MCF 10A (cell line): Measurements from ENCODE around the gene KIAA0753. TPM values are rescaled to one million over a fixed set of nuclear protein-coding genes. Genes with fewer than 3 reads are reported as not detected.

ENCODE experiments used
- BruUV-seq: library from RNA; stranded (reverse); fragments of 400-500 nt; replicated peaks from 2 replicates; lab custom pipeline; 2021; lab: Mats Ljungman, UMichigan
- CTCF ChIA-PET: fragments of 300-600 bp; sonication (Branson Sonifier 250); formaldehyde crosslinking; extraction: SDS; loops from one replicate; lab custom pipeline; 2021; ENCODE audit warnings: antibody characterized with exemption, inconsistent platforms; lab: Yijun Ruan, JAX
- POLR2A ChIA-PET: fragments of 300-600, 350-650 bp; sonication (Branson Sonifier 250); formaldehyde crosslinking; extraction: SDS; loops from one replicate; lab custom pipeline; 2020; ENCODE audit warnings: antibody characterized with exemption, inconsistent platforms; lab: Yijun Ruan, JAX
- DNase-seq: peaks from one replicate; pipeline ENCODE4 v3.0.0-alpha.2; 2018; ENCODE audit not compliant: unreplicated experiment
- H3K27ac Mint-ChIP-seq: one replicate; pipeline ENCODE4 v1.8.0; 2022; ENCODE audit warnings: mild to moderate bottlenecking, low read depth, mixed read lengths; ENCODE audit not compliant: unreplicated experiment
- H3K27me3 Mint-ChIP-seq: one replicate; pipeline ENCODE4 v1.8.0; 2022; ENCODE audit warnings: mixed read lengths; ENCODE audit not compliant: insufficient read depth, unreplicated experiment
- H3K36me3 Mint-ChIP-seq: one replicate; pipeline ENCODE4 v1.8.0; 2022; ENCODE audit warnings: mild to moderate bottlenecking, moderate library complexity, mixed read lengths; ENCODE audit not compliant: insufficient read depth, unreplicated experiment
- H3K4me1 Mint-ChIP-seq: one replicate; pipeline ENCODE4 v1.8.0; 2022; ENCODE audit warnings: mixed read lengths; ENCODE audit not compliant: insufficient read depth, unreplicated experiment
- H3K4me3 Mint-ChIP-seq: one replicate; pipeline ENCODE4 v1.8.0; 2022; ENCODE audit warnings: mild to moderate bottlenecking, moderate library complexity, mixed read lengths; ENCODE audit not compliant: unreplicated experiment
- H3K9me3 Mint-ChIP-seq: one replicate; pipeline ENCODE4 v1.8.0; 2022; ENCODE audit warnings: mixed read lengths; ENCODE audit not compliant: unreplicated experiment
- CTCF ChIP-seq: fragments of 200-600 bp; IDR thresholded peaks from one replicate; pipeline ENCODE4 v1.8.0; 2022; ENCODE audit warnings: antibody characterized with exemption, mild to moderate bottlenecking; ENCODE audit not compliant: unreplicated experiment
- intact Hi-C: fragments of 100-400 bp; cut with micrococcal nuclease; formaldehyde crosslinking; loops from 2 replicates; pipeline ENCODE4 v1.14.1; 2022
- total RNA-seq: library from RNA; stranded (reverse); gene quantifications from 2 replicates; pipeline ENCODE4 v1.2.3, GENCODE V29; 2022

Gene KIAA0753
- total RNA-seq, 1 experiment from 2014 or later = 22.8 TPM

DNA sequence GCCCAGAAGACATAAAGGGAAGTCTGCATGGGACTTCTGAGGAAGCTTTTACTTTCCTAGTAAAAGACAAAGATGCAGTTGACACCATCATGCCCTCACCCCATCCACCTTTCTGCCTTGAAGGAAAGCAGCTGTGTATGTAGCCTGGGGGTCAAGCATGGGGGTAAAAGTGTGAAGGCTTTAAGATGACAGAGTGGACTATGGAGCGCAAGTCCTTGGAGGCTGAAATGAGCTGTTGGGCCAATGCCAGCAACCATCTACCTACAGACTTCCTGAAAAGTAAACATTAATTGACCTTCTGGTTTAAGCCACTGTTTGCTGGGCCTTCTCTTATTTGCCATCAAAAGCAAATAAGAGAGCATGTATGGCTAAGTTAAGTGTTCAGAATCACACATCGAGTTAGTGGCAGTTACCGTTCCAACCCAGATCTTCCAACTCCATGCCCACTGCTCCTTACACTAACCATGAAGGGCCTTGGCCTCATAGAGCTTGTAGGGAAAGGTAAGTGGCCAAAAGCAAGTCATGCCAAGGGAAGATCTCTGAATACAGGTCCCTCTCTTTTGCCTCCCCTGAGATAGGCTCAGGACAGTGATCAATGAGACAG is 42.7 kb upstream of the KIAA0753 start:
- H3K9me3 Mint-ChIP-seq = no peaks in the 10 kb centered on the region
- ChIA-PET CTCF (interaction anchor here (0.6 to 1.1 kb wide), 3 partner anchors 11 to 614 kb away, joined by 3 to 8 read pairs (median 3); no protein-coding TSS in a partner anchor), POLR2A (interaction anchor here (1.2 kb wide), 1 partner anchor 8 kb away, joined by 4 read pairs; no protein-coding TSS in a partner anchor)
- no peak overlapping the region for H3K4me3 Mint-ChIP-seq
- H3K36me3 Mint-ChIP-seq = no peaks in the 10 kb centered on the region
- DNase-seq = no peak
- no peaks in the 10 kb centered on the region for H3K27me3 Mint-ChIP-seq
- H3K4me1 Mint-ChIP-seq = peaks cover 6% of the 10 kb centered on the region
- no TSS peak for BruUV-seq
- intact Hi-C loops = no loop called here
- H3K27ac Mint-ChIP-seq = no peak overlapping the region
- no peak for TF ChIP-seq CTCF

- Mint-ChIP-seq H3K27me3 (no peaks in the 10 kb centered on the region), H3K36me3 (no peaks in the 10 kb centered on the region), H3K27ac (no peak overlapping the region), H3K4me1 (peaks cover 6% of the 10 kb centered on the region), H3K9me3 (no peaks in the 10 kb centered on the region), H3K4me3 (no peak overlapping the region)
- POLR2A ChIA-PET = interaction anchor here (0.6 to 1.3 kb wide), 2 partner anchors 13 to 106 kb away, joined by 4 read pairs; no protein-coding TSS in a partner anchor
- no peak for DNase-seq
- TF ChIP-seq CTCF = no peak
- intact Hi-C loops = no loop called here
- no TSS peak for BruUV-seq
- CTCF ChIA-PET = interaction anchor here (0.6 to 1.7 kb wide), 2 partner anchors 17 to 228 kb away, joined by 3 to 8 read pairs; no protein-coding TSS in a partner anchor
These were observed 41.8 kb upstream of the KIAA0753 start for GRCh38 chr17:6682339-6682738.

DNA sequence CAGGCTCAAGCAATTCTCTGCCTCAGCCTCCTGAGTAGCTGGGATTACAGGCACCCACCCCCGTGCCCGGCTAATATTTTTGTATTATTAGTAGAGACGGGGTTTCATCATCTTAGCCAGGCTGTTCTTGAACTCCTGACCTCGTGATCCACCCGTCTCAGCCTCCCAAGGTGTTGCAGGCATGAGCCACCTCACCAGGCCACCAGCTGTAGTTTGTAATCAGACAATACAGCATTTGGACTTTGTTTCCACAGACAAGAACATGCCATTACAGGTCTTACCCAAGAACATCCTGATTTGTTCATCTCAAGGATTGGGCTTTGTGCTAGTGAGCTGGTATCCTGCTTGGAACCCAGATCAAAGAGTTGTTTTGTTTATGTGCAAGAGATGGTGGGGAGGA is 41.2 kb upstream of the KIAA0753 start:
- no peak for TF ChIP-seq CTCF
- Mint-ChIP-seq H3K9me3 (no peaks in the 10 kb centered on the region), H3K27me3 (no peaks in the 10 kb centered on the region), H3K36me3 (no peaks in the 10 kb centered on the region), H3K27ac (no peak overlapping the region), H3K4me1 (peaks cover 6% of the 10 kb centered on the region), H3K4me3 (no peak overlapping the region)
- peak; percentile 26 for DNase-seq
- CTCF ChIA-PET = interaction anchor here (0.7 to 1.7 kb wide), 2 partner anchors 16 to 1126 kb away, joined by 4 to 8 read pairs; no protein-coding TSS in a partner anchor
- POLR2A ChIA-PET = interaction anchor here (1.3 kb wide), 1 partner anchor 12 kb away, joined by 4 read pairs; no protein-coding TSS in a partner anchor
- intact Hi-C loops = no loop called here
- no TSS peak for BruUV-seq

- Mint-ChIP-seq H3K27ac (no peak overlapping the region), H3K4me1 (peaks cover 6% of the 10 kb centered on the region), H3K27me3 (no peaks in the 10 kb centered on the region), H3K36me3 (no peaks in the 10 kb centered on the region), H3K9me3 (no peaks in the 10 kb centered on the region), H3K4me3 (no peak overlapping the region)
- no TSS peak for BruUV-seq
- no peak for TF ChIP-seq CTCF
- intact Hi-C loops = no loop called here
- CTCF ChIA-PET = interaction anchor here (1.7 kb wide), 1 partner anchor 15 kb away, joined by 8 read pairs; no protein-coding TSS in a partner anchor
- no peak for DNase-seq
- POLR2A ChIA-PET = interaction anchor here (1.3 kb wide), 1 partner anchor 12 kb away, joined by 4 read pairs; no protein-coding TSS in a partner anchor
These were observed 40.7 kb upstream of the KIAA0753 start for GRCh38 chr17:6681176-6681575.
